HTR-8/SVneo (cell line): ENCODE measurements around the gene TRABD2A.

Experiments used
- DNase-seq: peaks from one replicate; pipeline ENCODE4 v3.0.0; 2011; ENCODE audit warnings: low spot score, mixed read lengths; ENCODE audit not compliant: insufficient read length
- FAIRE-seq: peaks from 2 replicates; lab custom pipeline; 2011; peaks lifted over from hg19 to GRCh38; lab: Jason Lieb, UNC

Gene TRABD2A

GRCh38 chr2:84830095-84830494 is 50.8 kb downstream of the TRABD2A start:
- no peak for FAIRE-seq
- DNase-seq: peak; percentile 52

GRCh38 chr2:84829693-84830092 is 51.2 kb downstream of the TRABD2A start:
- no peak for FAIRE-seq
- no peak for DNase-seq

GRCh38 chr2:84827978-84828575 is 52.8 kb downstream of the TRABD2A start:
- DNase-seq (no peak), FAIRE-seq (no peak)

- no peak for DNase-seq
- no peak for FAIRE-seq
These were observed 57.1 kb downstream of the TRABD2A start for GRCh38 chr2:84823788-84824187.

GRCh38 chr2:84823229-84823628 is 57.7 kb downstream of the TRABD2A start:
- no peak for FAIRE-seq
- no peak for DNase-seq

GRCh38 chr2:84821806-84822205 is 59.1 kb downstream of the TRABD2A start:
- no peak for FAIRE-seq
- no peak for DNase-seq

GRCh38 chr2:84817239-84817655 is 63.6 kb downstream of the TRABD2A start:
- no peak for DNase-seq
- no peak for FAIRE-seq

- DNase-seq (no peak), FAIRE-seq (no peak)
These were observed 64.4 kb downstream of the TRABD2A start for GRCh38 chr2:84816426-84817026.

- no peak for DNase-seq
- no peak for FAIRE-seq
These were observed 65.7 kb downstream of the TRABD2A start for GRCh38 chr2:84815146-84815545.

- DNase-seq (no peak), FAIRE-seq (no peak)
These were observed 68.9 kb downstream of the TRABD2A start for GRCh38 chr2:84811839-84812431.

- no peak for FAIRE-seq
- DNase-seq: no peak
These were observed 72.6 kb downstream of the TRABD2A start for GRCh38 chr2:84808279-84808678.

- DNase-seq: peak; percentile 85
- peak; percentile 87 for FAIRE-seq
These were observed 73.8 kb downstream of the TRABD2A start for GRCh38 chr2:84807063-84807485.

GRCh38 chr2:84805250-84805958 is 75.5 kb downstream of the TRABD2A start:
- DNase-seq (no peak), FAIRE-seq (no peak)

- DNase-seq (no peak), FAIRE-seq (no peak)
These were observed 79.1 kb downstream of the TRABD2A start for GRCh38 chr2:84801811-84802210.

- FAIRE-seq: no peak
These were observed 80.6 kb downstream of the TRABD2A start for GRCh38 chr2:84800194-84800805.

GRCh38 chr2:84799772-84800171 is 81.1 kb downstream of the TRABD2A start:
- no peak for DNase-seq
- no peak for FAIRE-seq

More at GRCh38 chr2:84800194-84800805, 80.6 kb downstream of the TRABD2A start:
- no peak for DNase-seq

- FAIRE-seq: no peak
- no peak for DNase-seq
These were observed 83.6 kb downstream of the TRABD2A start for GRCh38 chr2:84797271-84797670.

GRCh38 chr2:84796798-84797197 is 84.1 kb downstream of the TRABD2A start:
- DNase-seq (no peak), FAIRE-seq (no peak)

- DNase-seq (no peak), FAIRE-seq (no peak)
These were observed 87.2 kb downstream of the TRABD2A start for GRCh38 chr2:84793641-84794040.

- FAIRE-seq (peak; percentile 72), DNase-seq (no peak)
These were observed 87.9 kb downstream of the TRABD2A start for GRCh38 chr2:84792856-84793522.
